Measurements from ENCODE around the gene MOSPD3.

- no peak for TF ChIP-seq CTCF (IDR thresholded peaks at IDR 0.05)
- no peak for TF ChIP-seq POLR2A (IDR thresholded peaks at IDR 0.05)
Observed at GRCh38 chr7:100583132-100584053, 28.9 kb upstream of the MOSPD3 start.
